ES-I3 (cell line): ENCODE data around the gene CDKN2B.

Experiments used
- H3K36me3 ChIP-seq: 2 replicates; pipeline ENCODE4 v1.6.1; 2013; ENCODE audit warnings: mild to moderate bottlenecking, low read length, control low read depth, moderate library complexity; ENCODE audit not compliant: insufficient read depth
- H3K4me1 ChIP-seq: 2 replicates; pipeline ENCODE4 v1.6.1; 2013; ENCODE audit warnings: mild to moderate bottlenecking, control low read depth, low read length; ENCODE audit not compliant: insufficient read depth
- H3K9ac ChIP-seq: 2 replicates; pipeline ENCODE4 v1.6.1; 2013; ENCODE audit warnings: low read depth, mild to moderate bottlenecking, low read length, moderate library complexity
- H3K9me3 ChIP-seq: 2 replicates; pipeline ENCODE4 v1.6.1; 2013; ENCODE audit warnings: mild to moderate bottlenecking, low read length, moderate library complexity; ENCODE audit not compliant: control insufficient read depth, insufficient read depth

Gene CDKN2B

DNA sequence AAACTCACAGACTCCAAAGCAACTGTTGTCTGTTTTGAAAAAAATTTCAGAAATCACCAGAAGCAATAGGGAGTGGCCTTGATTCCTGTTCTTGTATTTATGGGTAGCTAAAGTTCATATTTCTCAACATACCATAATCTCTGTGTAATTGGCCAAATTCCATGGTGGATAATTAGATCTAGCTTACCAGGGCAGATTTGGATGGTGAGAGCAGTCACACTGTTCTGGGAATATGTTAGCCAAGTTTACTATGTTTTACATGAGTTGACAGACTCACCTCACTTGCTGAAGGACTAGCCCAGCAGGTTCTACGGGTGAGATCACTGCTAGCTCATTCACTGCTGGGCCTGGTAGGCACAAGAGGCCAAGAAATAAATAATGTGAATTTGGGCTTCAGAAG is 32.7 kb upstream of the CDKN2B start:
- H3K4me1 ChIP-seq, result peaks cover 3% of the 10 kb centered on the region; the same call in 1 of the 2 replicates
- H3K9ac ChIP-seq, result no peak overlapping the region
- no peaks in the 10 kb centered on the region for H3K36me3 ChIP-seq
- no peaks in the 10 kb centered on the region for H3K9me3 ChIP-seq

DNA sequence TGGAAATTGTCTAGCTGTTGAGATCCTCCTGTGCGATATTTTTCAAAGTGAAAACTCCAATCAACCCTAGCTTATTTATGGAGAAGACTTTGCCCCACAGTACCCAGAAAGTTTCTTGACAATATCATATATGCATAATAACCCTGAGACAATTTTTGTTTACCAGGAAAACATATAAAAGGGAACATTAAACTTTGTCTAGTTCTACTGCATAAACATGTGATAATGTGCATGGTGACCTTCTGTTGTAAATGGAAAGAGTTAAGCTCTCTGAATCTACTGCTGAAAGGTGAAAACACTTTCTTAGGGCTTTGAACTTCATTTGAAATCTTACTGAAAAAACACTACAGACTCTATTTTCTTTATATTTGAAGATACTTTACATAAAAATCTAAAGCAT is 32.2 kb upstream of the CDKN2B start:
- H3K4me1 ChIP-seq, result peaks cover 3% of the 10 kb centered on the region; the same call in 1 of the 2 replicates
- H3K9ac ChIP-seq, result no peak overlapping the region
- no peaks in the 10 kb centered on the region for H3K9me3 ChIP-seq
- no peaks in the 10 kb centered on the region for H3K36me3 ChIP-seq

DNA sequence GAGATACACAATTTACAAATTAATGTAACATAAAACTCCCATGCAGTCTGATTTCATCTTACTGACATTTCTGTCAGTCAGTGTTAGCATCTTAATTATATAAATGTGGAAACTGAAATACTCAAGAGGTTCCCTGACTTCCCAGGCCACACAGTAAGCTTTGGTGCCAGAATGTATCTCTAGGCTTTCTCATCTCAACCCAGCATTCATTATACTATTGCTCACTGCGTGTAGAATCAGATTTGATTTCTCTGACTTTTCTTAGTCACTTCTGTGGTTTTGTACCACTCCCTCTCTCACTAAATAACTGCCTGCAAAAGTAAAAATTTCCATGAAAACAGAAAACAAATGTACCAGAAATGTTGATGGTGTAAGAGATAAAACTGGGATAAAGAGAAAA is 31.7 kb upstream of the CDKN2B start:
- no peaks in the 10 kb centered on the region for H3K36me3 ChIP-seq
- H3K9ac ChIP-seq, result no peak overlapping the region
- no peaks in the 10 kb centered on the region for H3K9me3 ChIP-seq
- H3K4me1 ChIP-seq, result peaks cover 3% of the 10 kb centered on the region; the same call in 1 of the 2 replicates

DNA sequence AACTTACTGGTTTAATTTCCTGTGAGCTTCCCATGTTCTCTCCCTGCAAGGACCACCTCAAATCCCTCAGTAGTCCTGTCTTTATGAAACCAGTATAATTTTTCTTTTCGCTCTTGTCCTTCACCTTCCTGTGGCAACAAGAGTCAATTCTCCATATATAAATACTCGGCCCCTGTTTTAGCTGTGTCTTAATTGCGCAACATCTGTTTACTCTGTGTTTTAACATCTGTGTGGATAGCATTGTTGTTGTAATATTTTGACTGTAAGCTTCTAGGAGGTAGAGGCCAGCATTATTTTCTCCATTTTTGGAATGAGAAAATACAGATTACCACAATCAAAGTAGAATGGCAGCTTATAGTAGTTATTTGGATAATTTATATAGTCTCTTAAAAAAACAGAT is 30.2 kb upstream of the CDKN2B start:
- Histone ChIP-seq H3K9me3 (no peaks in the 10 kb centered on the region), H3K4me1 (peaks cover 3% of the 10 kb centered on the region; the same call in 1 of the 2 replicates), H3K36me3 (no peaks in the 10 kb centered on the region), H3K9ac (no peak overlapping the region)

DNA sequence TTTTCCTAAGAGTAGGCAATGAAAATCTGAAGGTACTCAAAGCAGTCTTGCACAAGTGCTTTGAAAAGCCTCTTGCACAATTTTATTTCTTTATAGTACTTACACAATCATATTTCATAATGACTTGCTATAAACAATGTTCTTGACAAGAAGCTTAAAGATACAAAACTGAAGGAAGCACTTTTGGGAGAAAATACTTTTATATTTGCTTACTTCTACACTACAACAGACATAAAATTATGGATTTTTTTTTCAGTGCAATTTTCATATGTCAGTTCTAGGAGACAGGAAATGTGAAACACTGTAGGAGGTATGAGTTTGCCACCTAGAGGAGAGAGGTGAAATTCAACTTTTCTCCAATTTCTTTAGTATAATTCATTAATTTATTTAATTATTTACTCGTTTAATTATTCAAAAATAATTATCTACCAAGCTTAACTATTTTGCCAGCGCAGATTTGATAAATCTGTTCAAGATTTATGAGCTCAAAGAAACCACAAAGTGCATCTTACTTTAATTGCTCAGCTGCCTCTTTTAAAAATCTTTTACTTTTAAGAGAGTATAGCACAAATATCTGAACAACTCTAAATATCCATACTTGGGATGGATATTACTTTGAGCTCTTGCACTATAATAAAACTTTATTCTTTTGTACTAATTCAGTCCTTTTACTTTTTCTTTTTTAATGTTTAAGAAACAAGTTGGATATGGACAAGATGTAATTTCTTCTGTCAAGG is 29.0 kb upstream of the CDKN2B start:
- Histone ChIP-seq H3K4me1 (peaks cover 7% of the 10 kb centered on the region; the same call in 1 of the 2 replicates), H3K9ac (no peak overlapping the region), H3K36me3 (no peaks in the 10 kb centered on the region), H3K9me3 (no peaks in the 10 kb centered on the region)

DNA sequence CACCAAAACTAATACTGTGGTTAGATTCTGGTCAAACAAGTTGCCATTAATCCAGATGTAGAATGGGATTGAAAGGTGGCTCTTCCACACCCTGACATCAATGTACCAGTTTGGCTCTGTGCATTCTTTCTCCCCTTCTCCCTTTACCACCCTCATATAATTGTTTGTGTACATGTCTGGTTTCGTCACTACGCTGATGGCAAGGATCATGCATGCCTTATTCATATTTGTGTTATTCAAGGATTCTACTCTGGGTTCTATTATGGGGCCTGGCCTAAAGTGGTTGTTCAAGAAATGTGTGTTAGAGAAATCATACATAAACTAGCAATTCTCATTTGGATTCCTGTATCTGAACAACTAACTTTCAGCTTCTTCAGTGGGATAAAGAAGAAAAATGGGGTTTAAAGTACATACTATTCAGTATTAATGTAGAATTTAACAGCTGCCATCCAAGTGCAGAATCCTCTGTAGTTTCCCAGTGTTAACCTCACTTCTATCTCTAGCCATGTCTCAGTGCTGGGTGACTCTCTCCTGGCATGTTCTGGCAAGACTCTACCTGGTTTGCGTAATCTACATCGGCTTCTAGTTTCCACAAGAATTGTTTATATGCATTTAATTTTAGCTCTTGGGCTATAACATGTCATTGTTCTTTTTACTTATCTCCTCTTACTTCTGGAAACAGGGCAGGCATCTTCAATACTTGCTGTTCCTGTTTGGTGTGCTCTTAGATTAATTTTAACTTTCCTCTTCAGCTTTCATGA is 27.9 kb upstream of the CDKN2B start:
- peaks cover 8% of the 10 kb centered on the region; the same call in 1 of the 2 replicates for H3K4me1 ChIP-seq
- H3K9me3 ChIP-seq, result no peaks in the 10 kb centered on the region
- no peaks in the 10 kb centered on the region for H3K36me3 ChIP-seq
- no peak overlapping the region for H3K9ac ChIP-seq

DNA sequence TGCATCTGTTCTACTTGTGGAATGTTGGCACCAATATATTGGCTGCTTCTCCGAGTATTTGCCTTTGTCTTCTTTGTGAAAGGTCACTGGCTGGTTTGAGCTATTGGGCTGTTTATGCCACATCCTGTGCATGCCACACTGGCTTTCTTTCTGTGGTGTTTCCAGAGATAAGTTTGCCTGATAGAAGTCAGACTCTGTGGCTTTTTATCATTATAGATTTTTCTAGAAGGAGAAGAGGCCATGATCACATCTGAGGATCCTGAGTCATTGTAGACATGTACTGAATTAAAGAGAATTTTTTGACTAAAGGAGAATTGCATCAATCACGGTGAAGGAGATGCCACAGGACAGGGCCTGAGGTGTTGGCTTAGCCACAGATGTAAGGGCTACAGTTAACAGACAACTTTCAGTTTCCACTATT is 26.5 kb upstream of the CDKN2B start:
- H3K4me1 ChIP-seq, result peaks cover 8% of the 10 kb centered on the region; the same call in 1 of the 2 replicates
- H3K9ac ChIP-seq, result no peak overlapping the region
- no peaks in the 10 kb centered on the region for H3K9me3 ChIP-seq
- no peaks in the 10 kb centered on the region for H3K36me3 ChIP-seq

DNA sequence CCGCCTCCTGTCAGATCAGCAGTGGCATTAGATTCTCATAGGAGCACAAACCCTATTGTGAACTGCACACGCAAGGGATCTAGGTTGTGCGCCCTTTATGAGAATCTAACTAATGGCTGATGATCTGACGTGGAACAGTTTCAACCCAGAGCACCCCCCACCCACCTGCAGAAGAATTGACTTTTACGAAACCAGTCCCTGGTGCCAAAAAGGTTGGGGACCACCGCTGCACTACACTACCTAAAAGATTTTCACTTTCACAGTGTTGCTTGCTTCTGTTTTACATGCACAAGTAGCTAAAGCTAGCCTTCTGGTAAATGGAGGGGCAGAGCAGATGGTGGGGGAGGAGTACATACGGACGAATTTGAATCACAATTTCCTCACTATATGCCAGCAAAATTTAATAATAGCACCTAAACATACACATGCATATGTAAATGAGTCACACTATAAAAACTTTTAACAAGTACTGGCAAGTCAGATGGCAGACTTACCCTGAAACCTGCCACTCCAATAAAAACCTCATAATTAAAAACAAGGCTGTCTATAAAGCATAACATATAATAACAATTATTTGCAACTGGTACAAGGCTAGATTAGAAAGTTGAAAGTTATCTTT is 24.0 kb upstream of the CDKN2B start:
- Histone ChIP-seq H3K9ac (no peak overlapping the region), H3K9me3 (no peaks in the 10 kb centered on the region), H3K36me3 (no peaks in the 10 kb centered on the region), H3K4me1 (peaks cover 13% of the 10 kb centered on the region)

DNA sequence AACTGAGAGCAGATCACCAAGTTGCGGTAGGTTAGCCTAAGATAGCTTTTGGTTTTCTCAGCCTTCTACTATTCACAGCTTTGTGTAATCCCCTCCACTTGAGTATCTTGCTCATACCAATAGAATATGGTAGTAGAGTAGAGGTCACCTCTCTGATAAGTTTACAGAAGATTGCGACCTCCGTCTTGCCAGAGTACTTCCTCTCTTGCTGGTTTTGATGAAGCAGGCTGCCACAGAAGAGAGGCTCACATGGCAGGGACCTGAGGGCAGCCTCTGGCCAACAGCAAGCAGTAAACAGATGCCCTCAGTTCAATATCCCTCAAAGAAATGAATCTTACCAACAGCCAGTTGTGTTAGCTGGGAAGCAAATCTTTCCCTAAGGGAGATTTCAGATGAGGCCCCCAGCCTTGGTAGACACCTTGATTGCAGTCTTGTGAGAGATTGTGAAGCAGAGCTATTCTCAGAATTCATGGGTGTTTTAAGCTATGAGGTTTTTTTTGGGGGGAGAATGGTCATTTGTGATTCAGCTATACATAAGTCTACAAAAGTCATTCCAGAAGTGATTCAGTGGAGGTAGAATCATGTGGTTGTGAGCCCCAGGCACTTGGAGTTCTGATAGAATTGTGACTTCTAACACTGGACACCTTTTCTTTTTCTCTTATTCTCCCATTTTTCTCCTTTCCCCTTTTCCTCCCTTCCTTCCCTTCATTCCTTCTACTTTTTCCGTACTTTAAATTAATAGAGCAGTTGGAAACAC is 22.7 kb upstream of the CDKN2B start:
- H3K4me1 ChIP-seq, result peaks cover 13% of the 10 kb centered on the region
- no peaks in the 10 kb centered on the region for H3K36me3 ChIP-seq
- H3K9me3 ChIP-seq, result no peaks in the 10 kb centered on the region
- no peak overlapping the region for H3K9ac ChIP-seq

DNA sequence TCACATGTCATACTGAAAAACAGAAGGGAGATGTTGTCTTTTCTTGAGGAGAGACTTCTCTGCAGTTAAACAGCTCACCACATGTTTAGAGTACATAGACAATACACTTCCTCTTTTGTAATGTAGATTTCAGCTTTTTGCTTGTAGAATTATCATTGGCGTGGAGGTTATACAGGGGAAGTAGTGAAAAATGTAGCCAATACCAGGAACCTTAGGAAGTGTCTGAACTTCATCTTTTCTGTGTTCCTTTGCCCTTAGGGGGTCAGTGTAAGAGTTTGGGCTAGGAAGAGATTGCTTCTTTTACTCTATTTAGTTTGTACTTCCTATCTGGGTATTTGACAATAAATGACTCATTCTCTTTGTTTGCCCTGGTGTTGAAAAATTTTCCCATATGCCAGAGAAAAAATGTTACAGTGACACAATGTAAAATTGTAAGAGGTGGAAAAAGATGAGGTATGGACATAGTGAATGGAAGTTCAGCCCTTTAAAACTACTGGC is 21.0 kb upstream of the CDKN2B start:
- peaks cover 13% of the 10 kb centered on the region for H3K4me1 ChIP-seq
- H3K36me3 ChIP-seq, result no peaks in the 10 kb centered on the region
- H3K9ac ChIP-seq, result no peak overlapping the region
- H3K9me3 ChIP-seq, result no peaks in the 10 kb centered on the region

DNA sequence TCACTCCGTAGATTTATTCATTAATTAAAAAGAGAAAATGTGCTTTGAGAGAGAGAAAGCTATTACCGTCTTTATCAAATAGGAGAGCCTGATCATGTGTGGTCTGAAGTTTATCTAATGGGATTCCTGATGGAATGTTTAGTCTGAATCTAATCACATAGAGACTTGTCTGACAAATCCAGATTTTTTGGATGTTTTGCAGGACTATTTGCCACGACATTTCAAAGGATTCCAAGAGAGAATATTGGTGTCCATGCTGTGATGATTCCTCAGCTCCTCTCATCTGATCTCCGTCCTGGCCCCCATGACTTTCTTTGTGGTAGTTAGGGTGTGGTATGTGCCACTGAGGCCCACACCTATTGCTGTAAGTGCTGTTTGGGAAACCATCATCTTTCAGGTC is 20.1 kb upstream of the CDKN2B start:
- Histone ChIP-seq H3K4me1 (peaks cover 13% of the 10 kb centered on the region), H3K9me3 (no peaks in the 10 kb centered on the region; the same call in 1 of the 2 replicates), H3K9ac (no peak overlapping the region), H3K36me3 (no peaks in the 10 kb centered on the region)

DNA sequence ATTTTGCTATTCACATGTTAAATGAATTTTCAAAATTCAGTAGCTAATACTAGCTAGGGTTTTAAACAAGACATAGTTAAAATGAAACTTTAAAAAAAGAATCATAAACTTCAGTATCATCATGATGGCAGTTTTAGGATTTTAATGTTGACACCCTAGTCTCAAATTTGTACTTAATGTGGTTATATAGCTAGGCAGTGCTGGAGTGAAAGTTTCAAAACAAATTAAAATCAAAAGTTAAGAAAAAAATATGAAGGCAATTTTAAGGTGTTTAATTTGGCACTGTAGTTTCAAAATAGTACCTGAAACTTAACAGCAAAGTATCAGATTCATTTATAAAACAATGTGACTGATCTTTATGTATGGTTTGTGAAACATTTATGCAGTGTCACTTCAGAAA is 19.3 kb upstream of the CDKN2B start:
- Histone ChIP-seq H3K4me1 (peaks cover 12% of the 10 kb centered on the region), H3K36me3 (no peaks in the 10 kb centered on the region), H3K9me3 (no peaks in the 10 kb centered on the region; the same call in 1 of the 2 replicates), H3K9ac (no peak overlapping the region)

DNA sequence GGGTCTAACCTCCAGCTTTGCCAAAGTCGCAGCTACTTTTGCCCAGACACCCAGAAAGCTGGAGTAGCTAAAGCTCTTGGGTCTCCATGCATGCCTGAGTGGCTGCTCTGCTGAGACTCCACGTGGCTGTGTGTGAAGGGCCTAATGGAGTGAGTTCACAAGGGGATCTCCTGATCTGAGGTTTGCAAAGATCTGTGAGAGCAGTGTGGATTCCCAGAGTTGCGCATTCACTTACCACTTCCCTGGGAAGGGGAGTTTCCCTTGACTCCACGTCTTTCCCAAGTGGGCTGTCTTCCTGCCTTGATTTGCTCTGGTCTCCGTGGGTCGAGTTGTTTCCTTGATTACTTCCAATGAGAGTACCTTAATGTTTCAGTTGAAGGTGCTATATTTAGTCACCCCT is 17.6 kb upstream of the CDKN2B start:
- H3K9ac ChIP-seq, result no peak overlapping the region
- peaks cover 8% of the 10 kb centered on the region for H3K4me1 ChIP-seq

DNA sequence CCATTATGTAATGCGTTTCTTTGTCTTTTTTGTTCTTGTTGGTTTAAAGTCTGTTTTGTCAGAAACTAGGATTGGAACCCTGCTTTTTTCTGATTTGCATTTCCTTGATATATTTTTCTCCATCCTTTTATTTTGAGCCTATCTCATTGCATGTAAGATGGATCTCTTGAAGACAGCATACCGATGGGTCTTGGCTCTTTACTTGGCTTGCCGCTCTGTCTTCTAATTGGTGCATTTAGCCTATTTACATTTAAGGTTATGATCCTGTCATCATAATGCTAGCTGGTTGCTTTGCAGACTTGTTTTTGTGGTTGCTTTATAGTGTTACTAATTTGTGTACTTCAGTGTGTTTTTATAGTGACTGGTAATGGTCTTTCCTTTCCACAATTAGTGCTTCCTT is 13.3 kb upstream of the CDKN2B start:
- H3K4me1 ChIP-seq, result no peaks in the 10 kb centered on the region
- no peaks in the 10 kb centered on the region for H3K36me3 ChIP-seq
- no peak overlapping the region for H3K9ac ChIP-seq
- H3K9me3 ChIP-seq, result no peaks in the 10 kb centered on the region; the same call in 1 of the 2 replicates

More for the DNA sequence above, 17.6 kb upstream of the CDKN2B start:
- H3K9me3 ChIP-seq, result no peaks in the 10 kb centered on the region; the same call in 1 of the 2 replicates
- H3K36me3 ChIP-seq, result no peaks in the 10 kb centered on the region
